IMR-90 (cell line): ENCODE results near the gene CPEB3. TPM values are rescaled to one million over a fixed set of nuclear protein-coding genes. Genes with fewer than 3 reads are reported as not detected.

Source experiments
- ATAC-seq: fragments of 200-7000 bp; cut with Tn5 transposase; 2 replicates; pipeline ENCODE4 v1.9.1; 2020; ENCODE audit warnings: low read depth, mild to moderate bottlenecking, moderate library complexity
- BruUV-seq: library from RNA; stranded (reverse); fragments of 400-500 nt; replicated peaks from 2 replicates; lab custom pipeline; 2021; lab: Mats Ljungman, UMichigan
- CTCF ChIA-PET: fragments of 300-600 bp; formaldehyde crosslinking; extraction: SDS; loops from one replicate; lab custom pipeline; 2021; ENCODE audit warnings: antibody characterized with exemption; lab: Yijun Ruan, JAX
- POLR2A ChIA-PET: fragments of 300-600 bp; sonication (Branson Sonifier 250); formaldehyde crosslinking; loops from one replicate; lab custom pipeline; 2022; ENCODE audit warnings: antibody characterized with exemption; ENCODE audit not compliant: unreplicated experiment; lab: Charles Lee
- DNase-seq: peaks from one replicate; pipeline ENCODE4 v3.0.0; 2013
- H2AFZ ChIP-seq: replicated peaks from 2 replicates; pipeline ENCODE3; 2013; ENCODE audit warnings: low read length, mild to moderate bottlenecking; ENCODE audit not compliant: poor library complexity
- H2AK5ac ChIP-seq: 2 replicates; pipeline ENCODE4 v1.6.1; 2013; ENCODE audit warnings: low read depth, low read length, inconsistent platforms
- H2AK9ac ChIP-seq: replicated peaks from 2 replicates; pipeline ENCODE3; 2013; ENCODE audit warnings: mild to moderate bottlenecking, low read depth, low read length, moderate library complexity; ENCODE audit not compliant: poor library complexity
- H2BK120ac ChIP-seq: 2 replicates; pipeline ENCODE4 v1.6.1; 2013; ENCODE audit warnings: low read depth, low read length, inconsistent platforms
- H2BK15ac ChIP-seq: 3 replicates; pipeline ENCODE4 v1.6.1; 2013; ENCODE audit warnings: low read depth, low read length, inconsistent platforms
- H2BK20ac ChIP-seq: 2 replicates; pipeline ENCODE4 v1.6.1; 2013; ENCODE audit warnings: low read depth, mild to moderate bottlenecking, inconsistent platforms, low read length, moderate library complexity
- H2BK5ac ChIP-seq: 2 replicates; pipeline ENCODE4 v1.6.1; 2013; ENCODE audit warnings: mild to moderate bottlenecking, low read depth, low read length, inconsistent platforms; ENCODE audit not compliant: poor library complexity, severe bottlenecking
- H3K14ac ChIP-seq: replicated peaks from 2 replicates; pipeline ENCODE4 v1.6.1; 2013; ENCODE audit warnings: low read depth, low read length, inconsistent platforms
- H3K18ac ChIP-seq: 2 replicates; pipeline ENCODE4 v1.6.1; 2013; ENCODE audit warnings: low read depth, low read length, control low read depth
- H3K23ac ChIP-seq: 2 replicates; pipeline ENCODE4 v1.6.1; 2013; ENCODE audit warnings: low read depth, low read length, inconsistent platforms
- H3K27ac ChIP-seq: 2 replicates; pipeline ENCODE4 v1.5.1; 2013; ENCODE audit warnings: mild to moderate bottlenecking, control low read depth, low read length; ENCODE audit not compliant: insufficient read depth
- H3K27me3 ChIP-seq: 2 replicates; pipeline ENCODE4 v1.6.1; 2013; ENCODE audit warnings: low read length; ENCODE audit not compliant: control insufficient read depth, insufficient read depth
- H3K36me3 ChIP-seq: 2 replicates; pipeline ENCODE4 v1.6.1; 2013; ENCODE audit warnings: low read length, mixed read lengths; ENCODE audit not compliant: control insufficient read depth, insufficient read depth
- H3K4ac ChIP-seq: 2 replicates; pipeline ENCODE4 v1.6.1; 2013; ENCODE audit warnings: low read depth, low read length, inconsistent platforms
- H3K4me1 ChIP-seq: 2 replicates; pipeline ENCODE4 v1.6.1; 2013; ENCODE audit warnings: low read length, mixed read lengths; ENCODE audit not compliant: control insufficient read depth, insufficient read depth
- H3K4me2 ChIP-seq: 2 replicates; pipeline ENCODE4 v1.6.1; 2013; ENCODE audit warnings: low read depth, mild to moderate bottlenecking, control low read depth, low read length, moderate library complexity
- H3K4me3 ChIP-seq: 2 replicates; pipeline ENCODE4 v1.5.1; 2013; ENCODE audit warnings: low read depth, mild to moderate bottlenecking, control low read depth, low read length, moderate library complexity; ENCODE audit not compliant: insufficient read depth
- H3K56ac ChIP-seq: 2 replicates; pipeline ENCODE4 v1.6.1; 2013; ENCODE audit warnings: low read length, inconsistent platforms; ENCODE audit not compliant: insufficient read depth; ENCODE audit errors: extremely low read depth
- H3K79me1 ChIP-seq, 2 experiments: 2 replicates each; pipeline ENCODE4 v1.6.1; 2013; ENCODE audit warnings: low read length in 2 of 2, inconsistent platforms in 1 of 2, low read depth in 1 of 2
- H3K9ac ChIP-seq: 2 replicates; pipeline ENCODE4 v1.6.1; 2013; ENCODE audit warnings: low read depth, low read length, control low read depth
- H3K9me1 ChIP-seq: 2 replicates; pipeline ENCODE4 v1.6.1; 2013; ENCODE audit warnings: low read length, inconsistent platforms; ENCODE audit not compliant: insufficient read depth
- H3K9me3 ChIP-seq: 2 replicates; pipeline ENCODE4 v1.6.1; 2013; ENCODE audit warnings: low read length; ENCODE audit not compliant: control insufficient read depth, insufficient read depth
- H4K20me1 ChIP-seq: 2 replicates; pipeline ENCODE4 v1.6.1; 2013; ENCODE audit warnings: low read length, inconsistent platforms; ENCODE audit not compliant: insufficient read depth
- H4K5ac ChIP-seq: 2 replicates; pipeline ENCODE4 v1.6.1; 2013; ENCODE audit warnings: mild to moderate bottlenecking, low read depth, low read length, control low read depth
- H4K8ac ChIP-seq, 2 experiments: 2 replicates each; pipeline ENCODE4 v1.6.1; 2013; ENCODE audit warnings: low read depth in 2 of 2, low read length in 2 of 2, control low read depth in 1 of 2, inconsistent platforms in 1 of 2
- H4K91ac ChIP-seq: 2 replicates; pipeline ENCODE4 v1.6.1; 2013; ENCODE audit warnings: low read depth, low read length, inconsistent platforms; ENCODE audit not compliant: insufficient read depth
- BHLHE40 ChIP-seq: fragments of 150-350 bp; IDR thresholded peaks from 2 replicates; pipeline ENCODE4 v1.6.1; 2016; ENCODE audit warnings: mild to moderate bottlenecking, low read depth, low read length
- CEBPB ChIP-seq: IDR thresholded peaks from 2 replicates; pipeline ENCODE4 v1.6.1; 2012; ENCODE audit warnings: low read depth, low read length, improper control_type of control experiment
- CHD1 ChIP-seq: IDR thresholded peaks from 2 replicates; pipeline ENCODE4 v1.6.1; 2012; ENCODE audit warnings: low read depth, low read length, improper control_type of control experiment
- CTCF ChIP-seq: conservative IDR thresholded peaks from 2 replicates; pipeline ENCODE4 v1.5.1; 2012; ENCODE audit warnings: mild to moderate bottlenecking, low read depth, low read length, improper control_type of control experiment
- ELK1 ChIP-seq: fragments of 150-350 bp; IDR thresholded peaks from 2 replicates; pipeline ENCODE4 v1.6.1; 2016; ENCODE audit warnings: low read depth, mild to moderate bottlenecking, low read length, moderate library complexity, borderline replicate concordance
- FOS ChIP-seq: fragments of 150-350 bp; IDR thresholded peaks from 2 replicates; pipeline ENCODE4 v1.6.1; 2016; ENCODE audit warnings: low read depth, low read length
- MAFK ChIP-seq: IDR thresholded peaks from 2 replicates; pipeline ENCODE4 v1.6.1; 2012; ENCODE audit warnings: low read depth, low read length, improper control_type of control experiment
- MAZ ChIP-seq: IDR thresholded peaks from 2 replicates; pipeline ENCODE4 v1.6.1; 2012; ENCODE audit warnings: low read depth, mild to moderate bottlenecking, low read length, improper control_type of control experiment, moderate library complexity, borderline replicate concordance
- MXI1 ChIP-seq: IDR thresholded peaks from 2 replicates; pipeline ENCODE4 v1.6.1; 2012; ENCODE audit warnings: low read depth, mild to moderate bottlenecking, low read length, moderate library complexity, borderline replicate concordance
- NFE2L2 ChIP-seq: fragments of 150-350 bp; IDR thresholded peaks from 2 replicates; pipeline ENCODE4 v1.6.1; 2016; ENCODE audit warnings: low read depth, mild to moderate bottlenecking, low read length
- POLR2A ChIP-seq: IDR thresholded peaks from 2 replicates; pipeline ENCODE4 v1.6.1; 2012; ENCODE audit warnings: mild to moderate bottlenecking, low read depth, low read length
- RAD21 ChIP-seq: IDR thresholded peaks from 2 replicates; pipeline ENCODE4 v1.6.1; 2012; ENCODE audit warnings: low read length, improper control_type of control experiment
- RCOR1 ChIP-seq: IDR thresholded peaks from 2 replicates; pipeline ENCODE4 v1.6.1; 2012; ENCODE audit warnings: mild to moderate bottlenecking, low read length, improper control_type of control experiment; ENCODE audit not compliant: insufficient replicate concordance
- RFX5 ChIP-seq: IDR thresholded peaks from 2 replicates; pipeline ENCODE4 v1.8.0; 2012; ENCODE audit warnings: low read depth, mild to moderate bottlenecking, low read length, moderate library complexity
- SMC3 ChIP-seq: fragments of 150-350 bp; IDR thresholded peaks from 2 replicates; pipeline ENCODE4 v1.6.1; 2016; ENCODE audit warnings: low read depth, mild to moderate bottlenecking, antibody characterized with exemption, low read length, moderate library complexity
- WGBS, 2 experiments: methylation state at CpG; one replicate each; pipeline versions ENCODE4 v1.1.5 to v1.1.7; 2013; ENCODE audit warnings: missing lambda C conversion rate in 2 of 2; ENCODE audit not compliant: insufficient read length in 1 of 2; ENCODE audit errors: extremely low coverage in 2 of 2; 5-methylcytosine and 5-hydroxymethylcytosine counted together
- dilution Hi-C: fragments of 300-500 bp; cut with HindIII; formaldehyde crosslinking; loops from one replicate; pipeline ENCODE4 v1.14.3; 2018; ENCODE audit warnings: low sequenced_read_pairs; ENCODE audit not compliant: unreplicated experiment
- in situ Hi-C: fragments of 300-500 bp; cut with MboI; formaldehyde crosslinking; loops from 3 replicates; pipeline ENCODE4 v1.14.3; 2019; ENCODE audit warnings: low sequenced_read_pairs, inconsistent platforms, mixed read lengths
- intact Hi-C: fragments of 100-400 bp; cut with micrococcal nuclease; formaldehyde crosslinking; loops from 2 replicates; pipeline ENCODE4 v1.10.0; 2022
- polyA plus RNA-seq, 3 experiments: library from polyadenylated mRNA; depleted of rRNA; stranded (reverse); fragments of >200 nt; gene quantifications; 2 replicates each; pipeline ENCODE4 v1.2.3, GENCODE V29; 2012; ENCODE audit warnings: low replicate concordance in 1 of 3
- total RNA-seq: library from RNA; depleted of rRNA; stranded (reverse); fragments of >200 nt; gene quantifications from 2 replicates; pipeline ENCODE4 v1.2.3, GENCODE V29; 2012
- TF ChIP-seq, protein P1 (sequence below): fragments of 150-350 bp; IDR thresholded peaks from 2 replicates; pipeline ENCODE4 v1.6.1; 2017; ENCODE audit warnings: mild to moderate bottlenecking, antibody characterized with exemption, low read length, low read depth

Gene CPEB3
- total and polyA plus RNA-seq, 2 of the 4 experiments (the other 2 are of a cell fraction) = 0.18 to 0.36 TPM

DNA sequence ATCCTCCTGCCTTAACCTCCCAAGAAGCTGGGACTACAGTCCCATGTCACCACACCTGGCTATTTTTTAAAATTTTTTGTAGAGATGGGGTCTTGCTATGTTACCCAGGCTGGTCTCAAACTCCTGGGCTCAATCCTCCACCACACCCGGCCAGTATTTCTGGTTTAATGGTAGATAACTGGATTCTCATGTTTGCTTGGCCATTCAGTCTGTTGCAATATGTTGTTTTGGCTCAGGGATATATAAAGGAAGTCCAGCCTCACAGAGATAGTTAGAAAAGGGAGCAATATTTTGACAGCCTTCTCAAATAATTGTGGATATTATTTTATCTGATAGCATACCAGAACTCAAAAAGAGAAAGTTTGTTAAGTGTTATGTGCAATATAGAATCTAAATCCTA, 284.9 kb downstream of the CPEB3 start:
- Histone ChIP-seq H2BK20ac (no peak overlapping the region), H2BK5ac (no peak overlapping the region), H2AFZ (no peak overlapping the region), H3K14ac (no peak overlapping the region), H2BK120ac (no peak overlapping the region), H2AK9ac (no peak overlapping the region), H3K18ac (no peak overlapping the region), H3K4me1 (no peaks in the 10 kb centered on the region), H4K5ac (no peak overlapping the region), H3K4me2 (no peak overlapping the region), H3K4me3 (no peak overlapping the region), H4K8ac (no peak overlapping the region), H4K91ac (no peak overlapping the region), H3K9me3 (peaks cover 2% of the 10 kb centered on the region; the same call in 1 of the 2 replicates), H3K36me3 (peaks cover 16% of the 10 kb centered on the region), H3K56ac (no peak overlapping the region), H3K27ac (no peak overlapping the region), H3K27me3 (no peaks in the 10 kb centered on the region), H3K9me1 (no peaks in the 10 kb centered on the region), H3K9ac (no peak overlapping the region), H3K4ac (no peak overlapping the region), H3K79me1 (peaks cover 0 to 8% of the 10 kb centered on the region in 2 experiments; a peak in 1 of 4 replicates), H3K23ac (no peak overlapping the region), H4K20me1 (no peaks in the 10 kb centered on the region), H2AK5ac (no peak overlapping the region), H2BK15ac (no peak overlapping the region)
- no peak for DNase-seq
- dilution Hi-C loops (no loop called here), intact Hi-C loops (no loop called here), in situ Hi-C loops (no loop called here)
- no TSS peak for BruUV-seq
- WGBS, 2 experiments = no CpG with 5 or more reads among the region's 1 CpG
- TF ChIP-seq RAD21 = no peak
- no peak for TF ChIP-seq BHLHE40
- TF ChIP-seq RCOR1 = no peak
- TF ChIP-seq CHD1 = no peak
- no peak for TF ChIP-seq SMC3
- TF ChIP-seq POLR2A = no peak
- no peak for TF ChIP-seq ELK1
- TF ChIP-seq, protein P1, sequence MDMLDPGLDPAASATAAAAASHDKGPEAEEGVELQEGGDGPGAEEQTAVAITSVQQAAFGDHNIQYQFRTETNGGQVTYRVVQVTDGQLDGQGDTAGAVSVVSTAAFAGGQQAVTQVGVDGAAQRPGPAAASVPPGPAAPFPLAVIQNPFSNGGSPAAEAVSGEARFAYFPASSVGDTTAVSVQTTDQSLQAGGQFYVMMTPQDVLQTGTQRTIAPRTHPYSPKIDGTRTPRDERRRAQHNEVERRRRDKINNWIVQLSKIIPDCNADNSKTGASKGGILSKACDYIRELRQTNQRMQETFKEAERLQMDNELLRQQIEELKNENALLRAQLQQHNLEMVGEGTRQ = no peak
- TF ChIP-seq MAZ = no peak
- no peak for TF ChIP-seq MAFK
- no peak for TF ChIP-seq RFX5
- no peak for TF ChIP-seq MXI1
- no peak for TF ChIP-seq CTCF
- no peak for TF ChIP-seq CEBPB
- TF ChIP-seq FOS = no peak
- TF ChIP-seq NFE2L2 = no peak
- CTCF ChIA-PET = no interaction called here
- no peak for ATAC-seq
- POLR2A ChIA-PET = no interaction called here
